ENCODE results near the gene MTM1.

MTM1 gene

DNA sequence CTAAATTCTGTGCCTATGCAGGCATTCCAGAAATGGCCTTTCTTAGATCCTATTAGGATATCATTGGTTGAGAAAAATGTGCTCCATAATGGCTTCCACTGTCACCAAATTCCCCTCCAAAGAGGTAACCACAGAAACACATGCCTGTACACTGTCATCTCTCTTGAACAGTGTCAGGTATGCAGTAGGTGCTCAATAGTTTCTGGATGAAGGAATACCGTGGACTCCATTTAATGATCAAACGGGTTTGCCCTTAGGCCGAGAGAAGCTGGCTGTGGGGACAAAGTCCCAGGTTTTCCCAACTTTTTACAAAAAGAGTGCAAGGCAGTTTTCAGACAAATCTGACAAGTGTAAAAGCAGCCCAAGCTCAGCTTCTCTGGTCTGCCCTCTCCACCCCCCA, 16.5 kb upstream of the MTM1 start:
- no peak for DNase-seq

- DNase-seq = no peak
Measured at GRCh38 chrX:150558424-150558823, 10.0 kb upstream of the MTM1 start.

DNA sequence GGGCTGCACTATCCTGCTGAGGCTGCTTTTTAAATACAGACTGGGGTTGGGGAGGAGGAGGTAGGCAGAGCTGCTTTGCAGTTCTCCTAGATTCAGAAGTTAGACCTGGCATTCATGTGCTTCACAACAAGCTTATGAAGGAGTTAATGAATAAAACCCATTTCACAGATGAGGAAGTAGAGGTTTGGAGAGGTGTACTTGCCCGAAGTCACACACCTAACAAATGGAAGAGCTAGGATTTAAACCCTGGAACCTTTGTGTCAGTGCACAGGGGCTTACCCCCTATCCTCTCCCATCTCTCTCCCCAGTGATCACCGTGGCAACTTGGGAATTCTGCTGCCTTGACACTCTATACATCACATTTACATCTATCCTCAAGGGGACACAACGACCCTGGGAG, 3.6 kb upstream of the MTM1 start:
- no peak for DNase-seq

DNA sequence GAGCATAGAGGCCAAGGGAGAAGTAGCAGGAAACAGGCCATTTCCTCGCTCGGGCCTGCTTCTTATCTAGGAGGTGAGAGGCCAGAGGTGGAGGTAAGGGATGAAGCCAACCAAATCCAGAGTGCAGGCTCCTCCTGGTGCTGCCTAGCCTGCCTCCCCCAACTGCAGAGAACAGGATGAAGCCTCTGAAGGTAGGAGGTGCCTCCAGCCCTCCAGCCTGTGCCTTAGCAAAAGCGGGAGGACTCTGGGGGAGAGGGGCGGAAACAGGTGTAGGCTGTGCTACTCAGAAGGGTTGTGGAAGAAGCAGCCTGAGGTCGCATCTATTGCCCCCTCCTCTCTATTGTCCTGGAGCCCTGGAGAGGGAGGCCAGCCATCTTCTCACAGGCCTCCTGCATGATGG, 2.9 kb upstream of the MTM1 start:
- no peak for DNase-seq

DNA sequence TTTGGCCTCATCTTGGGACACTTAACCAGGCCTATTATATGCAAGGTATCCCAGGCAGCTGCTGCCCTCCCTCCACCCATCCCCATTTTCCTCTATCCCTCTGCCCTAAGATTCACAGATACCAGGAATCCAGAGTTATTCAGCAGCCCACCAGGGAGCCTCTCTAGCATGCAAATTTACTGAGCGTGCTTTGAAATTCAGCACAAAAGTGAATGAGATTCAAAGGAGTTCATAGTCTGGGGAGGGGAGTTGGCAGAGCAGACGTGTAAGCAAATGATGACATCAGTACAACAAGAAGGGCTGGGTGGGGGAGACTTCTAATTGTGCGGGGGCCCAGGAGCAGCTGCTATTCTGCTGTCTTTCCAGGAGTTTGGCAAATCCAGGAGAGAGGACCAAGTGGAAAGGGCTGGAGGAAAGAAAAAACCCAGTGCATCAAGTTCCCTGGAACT, 1.7 kb upstream of the MTM1 start:
- DNase-seq = no peak

DNA sequence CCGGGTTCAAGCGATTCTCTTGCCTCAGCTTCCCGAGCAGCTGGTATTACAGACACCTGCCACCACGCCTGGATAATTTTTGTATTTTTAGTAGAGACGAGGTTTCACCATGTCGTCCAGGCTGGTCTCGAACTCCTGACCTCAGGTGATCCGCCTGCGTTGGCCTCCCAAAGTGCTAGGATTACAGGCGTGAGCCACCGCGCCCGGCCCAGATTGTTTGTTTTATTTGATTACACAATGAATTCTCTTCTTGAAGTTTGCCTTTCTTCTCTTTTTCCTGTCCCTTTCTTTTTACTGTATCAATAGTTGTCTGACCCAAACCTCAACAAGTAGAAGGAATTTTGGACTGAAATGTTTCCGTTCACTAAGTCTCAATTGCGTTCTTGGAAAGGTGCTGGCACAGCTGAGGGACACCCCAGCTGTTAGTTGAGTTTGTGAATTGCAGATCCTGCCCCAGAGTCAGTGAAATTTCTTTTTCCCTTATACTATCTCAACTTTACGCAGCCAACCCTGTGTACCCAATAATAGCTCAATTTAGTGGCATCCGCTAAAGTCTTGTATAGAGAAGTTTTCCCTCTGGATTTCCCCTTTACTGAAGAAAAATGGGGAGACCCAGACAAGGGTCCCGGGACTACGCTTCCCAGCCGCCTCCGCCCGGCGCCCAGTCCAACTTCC, 639 bp upstream of the MTM1 start:
- no peak for DNase-seq

- no peak for DNase-seq
Measured at GRCh38 chrX:150569155-150569477, 695 bp downstream of the MTM1 start.

- no peak for DNase-seq
Measured at GRCh38 chrX:150570512-150570911, 2.1 kb downstream of the MTM1 start.

- DNase-seq = no peak
Measured at GRCh38 chrX:150572206-150572605, 3.8 kb downstream of the MTM1 start.

- DNase-seq = no peak
Measured at GRCh38 chrX:150573106-150573505, 4.7 kb downstream of the MTM1 start.

GRCh38 chrX:150573702-150574101, 5.3 kb downstream of the MTM1 start:
- DNase-seq = no peak

DNA sequence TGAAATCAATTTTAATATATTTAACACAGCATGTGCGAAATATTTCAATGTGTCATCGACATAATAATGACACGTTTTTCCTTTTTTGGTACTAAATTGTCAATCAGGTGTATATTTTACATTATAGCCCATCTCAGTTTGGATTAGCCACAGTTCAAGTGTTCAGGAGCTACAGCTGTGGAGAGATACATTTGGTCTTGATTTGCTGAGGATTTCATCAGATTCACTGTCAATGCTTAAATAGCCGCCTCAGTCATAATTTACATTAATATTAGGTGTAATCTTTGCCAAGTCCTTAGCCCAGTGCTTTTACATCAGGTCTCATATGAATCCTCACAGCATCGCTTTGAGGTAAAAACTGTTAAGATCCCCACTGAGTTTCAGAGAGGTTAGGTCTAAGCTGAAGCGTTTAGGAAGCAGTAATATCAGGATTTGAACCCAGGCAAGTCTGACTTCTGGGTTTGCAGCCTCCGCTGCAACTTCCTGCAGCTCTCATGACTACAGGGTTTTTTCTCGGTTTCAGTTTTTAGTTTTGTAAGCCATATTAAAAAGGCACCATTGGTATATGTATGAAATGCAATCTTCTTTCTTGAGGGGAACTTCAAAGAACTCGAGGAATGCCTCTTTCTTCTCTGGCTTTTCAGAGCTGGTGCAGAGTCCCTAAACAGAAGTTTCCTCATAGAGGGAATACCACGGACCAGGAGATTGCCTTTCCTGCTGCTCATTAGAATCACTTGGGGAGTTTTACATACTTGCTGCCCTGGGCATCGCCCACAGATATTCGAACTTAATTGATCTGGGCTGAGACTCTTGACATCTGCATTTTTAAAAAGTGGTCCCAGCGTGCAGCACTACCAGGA, 6.4 kb downstream of the MTM1 start:
- no peak for DNase-seq

DNA sequence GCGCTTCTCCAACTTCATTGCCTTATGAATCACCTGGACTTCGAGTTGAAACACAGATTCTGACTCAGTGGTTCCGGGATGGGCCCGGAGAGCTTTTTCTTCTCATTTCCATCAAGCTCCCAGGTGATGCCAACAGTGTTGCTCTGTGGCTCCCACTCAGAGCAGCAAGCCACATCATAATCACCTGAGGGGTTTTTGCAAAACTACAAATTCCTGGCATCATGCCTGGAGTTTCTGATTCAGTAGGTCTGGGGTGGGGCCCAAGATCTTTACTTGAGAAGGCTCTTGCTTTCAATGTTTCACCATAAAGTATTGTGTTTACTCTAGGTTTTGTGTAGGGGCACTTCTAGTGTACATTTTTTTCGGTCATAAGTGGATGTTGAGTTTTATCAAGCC, 7.0 kb downstream of the MTM1 start:
- peak; percentile 59 for DNase-seq

DNA sequence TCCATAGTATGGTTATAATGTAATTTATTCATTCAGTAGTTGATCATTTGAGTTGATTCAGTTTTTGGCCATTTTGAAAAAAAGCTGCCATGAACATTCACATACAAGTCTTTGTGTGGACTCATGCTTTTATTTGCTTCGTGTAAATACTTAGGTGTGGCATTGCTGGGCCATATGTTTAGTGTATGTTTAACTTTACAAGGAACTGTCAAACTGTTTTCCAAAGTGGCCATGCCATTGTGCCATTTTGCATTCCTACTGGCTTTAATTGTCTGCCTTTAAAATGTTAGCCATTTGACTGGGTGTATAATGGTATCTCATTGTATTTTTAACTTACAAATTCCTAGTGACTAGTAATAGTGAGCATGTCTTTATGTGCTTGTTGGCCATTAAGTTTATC, 8.8 kb downstream of the MTM1 start:
- no peak for DNase-seq

DNA sequence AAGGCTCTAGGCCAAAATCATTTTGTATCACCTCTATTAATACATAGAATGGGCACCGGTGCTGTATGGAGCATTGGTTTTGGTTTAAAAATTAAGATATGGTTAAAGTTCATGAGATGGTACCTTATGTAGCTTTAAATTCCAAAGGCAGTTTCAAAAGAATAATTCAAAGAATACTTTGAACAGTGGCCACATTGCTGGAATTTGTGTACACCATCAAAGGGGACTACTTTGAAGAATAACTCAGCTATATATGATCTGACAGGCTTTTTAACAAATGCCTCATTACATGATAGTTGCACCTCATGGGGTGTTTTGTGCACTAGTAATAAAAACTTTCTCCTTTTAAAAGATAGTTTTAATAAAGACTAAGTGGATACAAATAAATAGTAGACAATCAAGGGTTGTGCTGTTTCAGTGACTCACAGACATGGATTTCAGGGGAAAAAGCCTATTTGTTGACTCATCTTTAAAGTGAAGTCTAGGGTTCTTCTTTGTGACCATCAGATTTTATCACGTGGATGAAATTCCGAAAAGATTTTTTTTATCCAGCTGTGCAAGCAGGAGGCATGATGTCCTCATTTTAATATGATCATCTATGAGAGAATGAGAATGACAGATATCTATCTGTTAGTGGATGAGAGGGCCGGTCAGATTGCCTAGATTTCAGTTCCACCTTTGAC, 12.8 kb downstream of the MTM1 start:
- DNase-seq = no peak

DNA sequence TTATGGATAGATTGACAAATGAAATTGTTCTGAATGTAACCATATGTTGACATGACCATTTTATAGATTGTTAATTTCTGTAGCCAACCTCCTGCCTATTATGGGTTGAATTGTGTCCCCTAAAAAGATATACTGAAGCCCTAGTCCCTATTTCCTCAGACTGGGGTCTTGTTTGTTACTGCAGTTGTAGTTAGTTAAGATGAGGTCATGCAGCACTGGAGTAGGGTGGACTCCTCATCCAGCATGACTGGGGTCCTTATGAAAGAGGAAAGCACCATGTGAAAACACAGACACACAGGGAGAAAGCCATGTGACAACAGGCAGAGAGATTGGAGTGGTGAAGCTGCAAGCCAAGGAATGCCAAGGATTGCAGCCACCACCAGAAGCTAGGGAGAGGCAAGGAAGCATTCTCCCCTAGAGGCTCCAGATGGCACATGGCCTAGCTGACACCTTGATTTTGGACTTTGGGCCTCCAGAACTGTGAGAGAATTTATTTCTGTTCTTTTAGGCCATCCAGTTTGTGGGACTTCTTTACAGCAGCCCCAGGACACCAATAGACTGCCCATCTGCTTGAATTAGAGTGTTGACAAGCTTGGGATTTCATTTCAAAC, 14.0 kb downstream of the MTM1 start:
- peak; percentile 57 for DNase-seq

- DNase-seq = no peak
Measured at GRCh38 chrX:150587585-150588503, 19.4 kb downstream of the MTM1 start.

GRCh38 chrX:150594584-150594983, 26.2 kb downstream of the MTM1 start:
- DNase-seq = no peak

DNA sequence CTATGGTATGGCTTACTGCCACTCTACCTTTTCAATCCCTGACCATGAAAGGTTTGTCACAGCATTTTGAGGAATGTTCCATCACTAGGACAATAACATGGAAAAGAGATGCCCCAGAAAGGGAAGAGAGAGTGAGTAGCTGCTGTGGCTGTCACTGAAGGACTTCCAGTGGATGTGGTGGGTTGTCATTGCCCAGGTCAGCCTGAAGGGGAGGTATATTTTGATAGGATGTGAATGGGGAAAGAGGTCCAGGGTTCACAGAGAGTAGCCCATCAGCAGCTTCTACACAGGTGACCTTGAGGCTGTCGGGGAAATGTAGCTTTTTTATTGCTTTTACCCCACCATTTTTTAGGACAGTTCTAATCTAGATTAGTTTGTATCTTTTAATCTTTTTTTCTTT, 30.8 kb downstream of the MTM1 start:
- no peak for DNase-seq

DNA sequence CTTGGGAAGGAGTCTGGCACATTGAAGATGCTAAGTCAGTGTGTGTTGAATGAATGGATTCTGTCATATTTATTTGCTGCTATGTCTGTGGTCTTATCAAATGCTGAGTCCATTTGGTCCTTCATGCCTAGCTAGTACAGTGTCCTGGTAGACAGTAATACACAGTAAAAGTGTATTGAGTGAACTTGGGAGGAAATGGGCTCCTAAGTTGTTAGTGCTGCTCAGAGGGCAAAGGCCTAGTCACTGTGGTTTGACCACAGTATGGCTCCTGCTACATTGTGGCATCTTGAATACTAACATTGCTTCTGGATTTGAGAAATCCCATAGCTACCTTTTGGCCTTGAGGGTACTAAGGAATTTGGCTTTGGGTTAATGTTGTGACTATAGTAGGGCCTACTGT, 33.9 kb downstream of the MTM1 start:
- no peak for DNase-seq

- DNase-seq = no peak
Measured at GRCh38 chrX:150602743-150603142, 34.3 kb downstream of the MTM1 start.

GRCh38 chrX:150605603-150606002, 37.2 kb downstream of the MTM1 start:
- DNase-seq = no peak

- no peak for DNase-seq
Measured at GRCh38 chrX:150607201-150607600, 38.8 kb downstream of the MTM1 start.
